SH-SY5Y (cell line): ENCODE measurements around the gene DYNC2H1.

ENCODE experiments used
- GATA2 ChIP-seq: IDR thresholded peaks from 2 replicates; pipeline ENCODE4 v1.6.1; 2011; ENCODE audit warnings: mild to moderate bottlenecking, low read depth, low read length
- GATA3 ChIP-seq: IDR thresholded peaks from 2 replicates; pipeline ENCODE4 v1.6.1; 2011; ENCODE audit warnings: low read depth, mild to moderate bottlenecking, low read length, moderate library complexity

- no peak for TF ChIP-seq GATA2
- TF ChIP-seq GATA3, result no peak
Measured at GRCh38 chr11:103483996-103484395, 374.8 kb downstream of the DYNC2H1 start.
